ENCODE data around the gene ZFHX2.

GRCh38 chr14:23513818-23514643 lies 37.5 kb downstream of the ZFHX2 start:
- TF ChIP-seq ZNF10 (CRISPR knock-in tag; IDR thresholded peaks at IDR 0.05; ENCODE audit: borderline replicate concordance, low read depth): no peak
- no peak for TF ChIP-seq ZSCAN12 (CRISPR knock-in tag; IDR thresholded peaks at IDR 0.05)

Measured in HepG2 (cell line).